Caco-2 (cell line): ENCODE data around the gene IMMP2L. TPM values are rescaled to one million over a fixed set of nuclear protein-coding genes. Genes with fewer than 3 reads are reported as not detected.

Experiments
- BruUV-seq: library from RNA; stranded (reverse); fragments of 400-500 nt; replicated peaks from 2 replicates; lab custom pipeline; 2021; lab: Mats Ljungman, UMichigan
- CTCF ChIA-PET: fragments of 300-600 bp; sonication (Branson Sonifier 250); formaldehyde crosslinking; loops from one replicate; lab custom pipeline; 2022; ENCODE audit warnings: antibody characterized with exemption; lab: Charles Lee
- POLR2A ChIA-PET: fragments of 300-600 bp; sonication (Branson Sonifier 250); formaldehyde crosslinking; loops from one replicate; lab custom pipeline; 2022; ENCODE audit warnings: antibody characterized with exemption; lab: Charles Lee
- DNase-seq, 2 experiments: peaks; one replicate each; pipeline versions ENCODE4 v3.0.0 to v3.0.0-alpha.2; 2020 to 2022
- H3K27me3 ChIP-seq: replicated peaks from 2 replicates; pipeline ENCODE4 v1.6.0; 2011; ENCODE audit warnings: low read length; ENCODE audit not compliant: control insufficient read depth, insufficient read depth
- H3K36me3 ChIP-seq: 2 replicates; pipeline ENCODE4 v1.5.1; 2011; ENCODE audit warnings: low read length; ENCODE audit not compliant: control insufficient read depth, insufficient read depth
- H3K4me1 ChIP-seq: fragments of 250-450 bp; sonication (Bioruptor Pico); 2 replicates; pipeline ENCODE4 v1.5.1; 2020; ENCODE audit warnings: mild to moderate bottlenecking
- H3K4me3 ChIP-seq: 2 replicates; pipeline ENCODE4 v1.5.1; 2011; ENCODE audit warnings: low read depth, mild to moderate bottlenecking, control low read depth, low read length
- H3K9me3 ChIP-seq: fragments of 250-450 bp; sonication (Bioruptor Pico); 2 replicates; pipeline ENCODE4 v1.5.1; 2020; ENCODE audit warnings: mild to moderate bottlenecking, moderate library complexity
- H3K27ac Mint-ChIP-seq: one replicate; pipeline ENCODE4 v1.8.0; 2022; ENCODE audit warnings: mixed read lengths; ENCODE audit not compliant: unreplicated experiment
- H3K27me3 Mint-ChIP-seq: one replicate; pipeline ENCODE4 v1.8.0; 2022; ENCODE audit warnings: mixed read lengths; ENCODE audit not compliant: insufficient read depth, unreplicated experiment
- H3K36me3 Mint-ChIP-seq: one replicate; pipeline ENCODE4 v1.8.0; 2022; ENCODE audit warnings: mild to moderate bottlenecking, mixed read lengths; ENCODE audit not compliant: insufficient read depth, unreplicated experiment
- H3K4me1 Mint-ChIP-seq: one replicate; pipeline ENCODE4 v1.8.0; 2022; ENCODE audit warnings: low read depth, mixed read lengths; ENCODE audit not compliant: unreplicated experiment
- H3K4me3 Mint-ChIP-seq: one replicate; pipeline ENCODE4 v1.8.0; 2022; ENCODE audit warnings: mild to moderate bottlenecking, moderate library complexity, mixed read lengths; ENCODE audit not compliant: unreplicated experiment
- H3K9me3 Mint-ChIP-seq: one replicate; pipeline ENCODE4 v1.8.0; 2022; ENCODE audit warnings: mixed read lengths; ENCODE audit not compliant: unreplicated experiment
- intact Hi-C: fragments of 100-400 bp; cut with micrococcal nuclease; formaldehyde crosslinking; loops from one replicate; pipeline ENCODE4 v1.10.0; 2022; ENCODE audit not compliant: unreplicated experiment
- total RNA-seq: library from RNA; stranded (reverse); gene quantifications from 2 replicates; pipeline ENCODE4 v1.2.3, GENCODE V29; 2022
- TF ChIP-seq, protein P1 (sequence below), 2 experiments: fragments of 200-600 bp in 1 of 2; IDR thresholded peaks; 1 replicate in 1 of 2; 2 replicates in 1 of 2; pipeline versions ENCODE4 v1.5.1 to v1.8.0; 2011 to 2022; ENCODE audit warnings: antibody characterized with exemption in 1 of 2, control low read depth in 1 of 2, inconsistent platforms in 1 of 2, low read depth in 1 of 2, low read length in 1 of 2, mild to moderate bottlenecking in 1 of 2, moderate library complexity in 1 of 2; ENCODE audit not compliant: insufficient read depth in 1 of 2, severe bottlenecking in 1 of 2, unreplicated experiment in 1 of 2

IMMP2L gene
- total RNA-seq, 1 experiment from 2014 or later = 9.5 TPM

DNA sequence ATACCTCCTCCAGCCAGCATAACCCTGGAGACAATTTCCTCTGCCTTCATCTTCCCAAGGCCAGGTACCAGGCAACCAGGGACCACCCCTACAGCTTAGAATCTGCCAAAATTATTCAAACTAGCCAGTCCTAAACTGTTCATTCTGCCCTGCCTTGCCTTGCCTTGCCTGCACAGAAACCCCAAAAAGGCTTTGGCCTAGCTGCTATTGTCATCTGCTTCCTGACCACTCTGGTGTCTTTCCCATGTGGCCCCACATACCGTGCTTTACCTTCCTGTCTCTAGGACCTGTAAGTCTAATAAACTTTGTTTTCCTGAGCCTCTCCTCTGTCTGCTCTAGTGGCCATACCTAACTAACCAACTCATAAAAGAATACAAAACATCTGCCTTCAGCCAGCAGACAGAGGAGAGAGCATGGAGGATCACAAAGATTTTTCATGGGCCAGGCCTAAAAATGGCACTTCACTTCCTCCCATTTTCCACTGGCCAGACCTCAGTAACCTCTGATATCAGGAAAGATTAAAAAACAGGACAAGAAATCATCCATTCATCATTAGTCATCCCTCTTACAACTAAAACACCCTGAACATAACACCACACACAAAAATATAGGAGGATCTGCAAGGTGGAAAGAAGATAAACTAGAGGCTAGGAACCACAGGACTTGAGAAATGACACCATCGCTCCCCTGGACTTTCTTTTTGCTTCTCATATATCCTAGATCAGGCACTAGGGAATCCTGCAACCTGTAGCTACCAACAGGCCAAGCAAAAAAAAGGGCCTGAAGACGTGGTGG lies 51.5 kb downstream of the IMMP2L start:
- Mint-ChIP-seq H3K27ac (no peak overlapping the region), H3K9me3 (no peaks in the 10 kb centered on the region), H3K4me1 (no peaks in the 10 kb centered on the region), H3K27me3 (no peaks in the 10 kb centered on the region), H3K36me3 (no peaks in the 10 kb centered on the region), H3K4me3 (no peak overlapping the region)
- no peaks in the 10 kb centered on the region for H3K4me1 ChIP-seq
- intact Hi-C loops = no loop called here
- H3K9me3 ChIP-seq = no peaks in the 10 kb centered on the region
- no TSS peak for BruUV-seq
- H3K36me3 ChIP-seq = no peaks in the 10 kb centered on the region
- ChIA-PET CTCF (no interaction called here), POLR2A (no interaction called here)
- no peak for DNase-seq
- H3K4me3 ChIP-seq = no peak overlapping the region
- TF ChIP-seq, protein P1, sequence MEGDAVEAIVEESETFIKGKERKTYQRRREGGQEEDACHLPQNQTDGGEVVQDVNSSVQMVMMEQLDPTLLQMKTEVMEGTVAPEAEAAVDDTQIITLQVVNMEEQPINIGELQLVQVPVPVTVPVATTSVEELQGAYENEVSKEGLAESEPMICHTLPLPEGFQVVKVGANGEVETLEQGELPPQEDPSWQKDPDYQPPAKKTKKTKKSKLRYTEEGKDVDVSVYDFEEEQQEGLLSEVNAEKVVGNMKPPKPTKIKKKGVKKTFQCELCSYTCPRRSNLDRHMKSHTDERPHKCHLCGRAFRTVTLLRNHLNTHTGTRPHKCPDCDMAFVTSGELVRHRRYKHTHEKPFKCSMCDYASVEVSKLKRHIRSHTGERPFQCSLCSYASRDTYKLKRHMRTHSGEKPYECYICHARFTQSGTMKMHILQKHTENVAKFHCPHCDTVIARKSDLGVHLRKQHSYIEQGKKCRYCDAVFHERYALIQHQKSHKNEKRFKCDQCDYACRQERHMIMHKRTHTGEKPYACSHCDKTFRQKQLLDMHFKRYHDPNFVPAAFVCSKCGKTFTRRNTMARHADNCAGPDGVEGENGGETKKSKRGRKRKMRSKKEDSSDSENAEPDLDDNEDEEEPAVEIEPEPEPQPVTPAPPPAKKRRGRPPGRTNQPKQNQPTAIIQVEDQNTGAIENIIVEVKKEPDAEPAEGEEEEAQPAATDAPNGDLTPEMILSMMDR (IDR thresholded peaks at IDR 0.05; ENCODE audit: insufficient read depth in 1 of 2, low read depth in 1 of 2, low read length in 1 of 2, severe bottlenecking in 1 of 2, unreplicated experiment in 1 of 2) = no peak
- H3K27me3 ChIP-seq = no peaks in the 10 kb centered on the region

DNA sequence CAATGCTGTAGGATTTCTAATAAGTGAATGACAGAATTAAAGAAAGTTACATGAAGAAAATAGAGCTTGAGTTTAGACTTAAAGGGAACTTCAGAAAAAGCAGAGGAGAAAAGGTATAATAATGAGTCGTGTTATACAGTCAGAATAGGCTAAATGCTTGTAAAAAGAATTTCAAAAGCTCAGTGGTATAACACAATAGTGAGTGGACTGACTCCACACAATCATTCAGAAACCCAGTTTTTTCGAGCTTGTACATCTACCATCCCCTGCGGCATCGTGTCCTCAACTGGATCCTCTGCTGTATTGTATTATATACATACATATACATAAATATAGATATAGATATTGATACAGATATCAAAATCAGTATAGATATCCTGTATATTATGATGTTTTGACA lies 52.2 kb downstream of the IMMP2L start:
- no peak overlapping the region for H3K27ac Mint-ChIP-seq
- H3K4me3 Mint-ChIP-seq = no peak overlapping the region
- BruUV-seq = no TSS peak
- CTCF ChIA-PET = no interaction called here
- no peaks in the 10 kb centered on the region for H3K9me3 ChIP-seq
- DNase-seq = no peak
- intact Hi-C loops = no loop called here
- no peaks in the 10 kb centered on the region for H3K4me1 ChIP-seq
- POLR2A ChIA-PET = no interaction called here
- H3K9me3 Mint-ChIP-seq = no peaks in the 10 kb centered on the region
- no peaks in the 10 kb centered on the region for H3K27me3 Mint-ChIP-seq
- no peaks in the 10 kb centered on the region for H3K27me3 ChIP-seq
- no peaks in the 10 kb centered on the region for H3K4me1 Mint-ChIP-seq
- TF ChIP-seq, protein P1 (IDR thresholded peaks at IDR 0.05; ENCODE audit: insufficient read depth in 1 of 2, low read depth in 1 of 2, low read length in 1 of 2, severe bottlenecking in 1 of 2, unreplicated experiment in 1 of 2) = no peak
- H3K36me3 ChIP-seq = no peaks in the 10 kb centered on the region
- no peaks in the 10 kb centered on the region for H3K36me3 Mint-ChIP-seq
- no peak overlapping the region for H3K4me3 ChIP-seq

DNA sequence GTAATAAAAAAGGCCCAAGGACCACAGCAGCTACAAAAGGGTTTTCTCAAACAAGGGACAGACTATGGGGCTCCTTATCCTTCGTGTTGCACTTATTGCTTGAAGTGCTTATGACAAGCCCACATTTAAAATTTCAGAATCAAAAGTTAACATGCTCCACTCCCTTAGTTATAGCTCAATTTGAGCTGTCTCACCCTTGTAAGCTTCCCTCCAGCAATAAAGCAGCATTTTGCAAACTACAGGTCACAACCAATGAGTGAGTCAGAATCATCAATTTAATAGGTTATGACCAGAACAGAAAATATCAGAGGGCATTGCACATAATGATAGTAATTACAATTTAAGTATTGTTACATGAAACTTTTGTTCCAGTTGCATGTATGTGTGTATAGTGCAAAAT lies 53.0 kb downstream of the IMMP2L start:
- no peaks in the 10 kb centered on the region for H3K27me3 Mint-ChIP-seq
- ChIA-PET POLR2A (no interaction called here), CTCF (no interaction called here)
- Histone ChIP-seq H3K27me3 (no peaks in the 10 kb centered on the region), H3K4me1 (no peaks in the 10 kb centered on the region), H3K9me3 (no peaks in the 10 kb centered on the region), H3K36me3 (no peaks in the 10 kb centered on the region), H3K4me3 (no peak overlapping the region)
- H3K4me3 Mint-ChIP-seq = no peak overlapping the region
- no peaks in the 10 kb centered on the region for H3K9me3 Mint-ChIP-seq
- BruUV-seq = no TSS peak
- H3K4me1 Mint-ChIP-seq = no peaks in the 10 kb centered on the region
- TF ChIP-seq, protein P1 (IDR thresholded peaks at IDR 0.05; ENCODE audit: insufficient read depth in 1 of 2, low read depth in 1 of 2, low read length in 1 of 2, severe bottlenecking in 1 of 2, unreplicated experiment in 1 of 2) = no peak
- intact Hi-C loops = no loop called here
- no peak for DNase-seq
- no peaks in the 10 kb centered on the region for H3K36me3 Mint-ChIP-seq
- no peak overlapping the region for H3K27ac Mint-ChIP-seq
